ENCODE data around the gene GPRIN3.
"Not testable (repeated sequence)": the region's sequence is repeated elsewhere in the genome, so short reads cannot be mapped to it uniquely, and the experiment has no call there.

Gene GPRIN3

GRCh38 chr4:89316211-89316610 is 8.6 kb upstream of the GPRIN3 start:
- no peak overlapping the region for H3K4me3 ChIP-seq (ENCODE audit: low read depth in 1 of 2, low read length in 2 of 2)
- H3K27ac ChIP-seq (ENCODE audit: low read depth, low read length): no peak overlapping the region
- H3K27me3 ChIP-seq (ENCODE audit: control insufficient read depth in 1 of 2, insufficient read depth in 2 of 2, low read length in 2 of 2): no peaks in the 10 kb centered on the region
- H3K9ac ChIP-seq (ENCODE audit: low read depth in 1 of 2, low read length in 2 of 2): no peak overlapping the region
- no peaks in the 10 kb centered on the region for H3K9me3 ChIP-seq (ENCODE audit: control insufficient read depth in 1 of 2, low read length in 2 of 2)
- H3K4me1 ChIP-seq (ENCODE audit: control insufficient read depth in 1 of 2, insufficient read depth in 2 of 2, low read length in 2 of 2): peaks cover 13 to 19% of the 10 kb centered on the region in 2 donors
- H3K36me3 ChIP-seq (ENCODE audit: control insufficient read depth in 1 of 2, insufficient read depth in 2 of 2, low read length in 2 of 2): no peaks in the 10 kb centered on the region

- Histone ChIP-seq H3K4me1 (ENCODE audit: control insufficient read depth in 1 of 2, insufficient read depth in 2 of 2, low read length in 2 of 2) (peaks cover 13 to 19% of the 10 kb centered on the region in 2 donors), H3K9ac (ENCODE audit: low read depth in 1 of 2, low read length in 2 of 2) (no peak overlapping the region), H3K27ac (ENCODE audit: low read depth, low read length) (no peak overlapping the region), H3K4me3 (ENCODE audit: low read depth in 1 of 2, low read length in 2 of 2) (no peak overlapping the region), H3K27me3 (ENCODE audit: control insufficient read depth in 1 of 2, insufficient read depth in 2 of 2, low read length in 2 of 2) (no peaks in the 10 kb centered on the region), H3K36me3 (ENCODE audit: control insufficient read depth in 1 of 2, insufficient read depth in 2 of 2, low read length in 2 of 2) (no peaks in the 10 kb centered on the region), H3K9me3 (ENCODE audit: control insufficient read depth in 1 of 2, low read length in 2 of 2) (no peaks in the 10 kb centered on the region)
These were observed 6.7 kb upstream of the GPRIN3 start for GRCh38 chr4:89314291-89314690.

DNA sequence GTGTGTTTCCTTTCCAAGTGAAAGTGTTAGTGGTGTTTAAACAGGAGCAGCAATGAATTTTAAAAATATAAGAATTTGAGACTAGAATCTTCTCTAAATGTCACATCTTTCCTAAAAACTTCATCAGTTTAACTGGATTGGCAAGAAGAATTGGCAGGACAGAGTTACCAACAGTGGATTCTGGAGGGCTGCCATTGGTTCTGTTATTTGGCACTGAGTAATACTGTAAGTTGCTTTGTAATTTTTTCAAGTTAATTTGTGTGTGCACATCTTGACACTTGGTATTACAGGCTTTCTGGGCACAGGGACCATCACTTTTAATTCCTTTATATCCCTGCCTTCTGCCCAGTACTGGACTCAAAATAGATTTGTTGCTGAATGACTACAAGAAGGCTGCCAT is 4.5 kb upstream of the GPRIN3 start:
- Histone ChIP-seq H3K4me3 (ENCODE audit: low read depth in 1 of 2, low read length in 2 of 2) (no peak overlapping the region), H3K9ac (ENCODE audit: low read depth in 1 of 2, low read length in 2 of 2) (no peak overlapping the region), H3K9me3 (ENCODE audit: control insufficient read depth in 1 of 2, low read length in 2 of 2) (no peaks in the 10 kb centered on the region), H3K4me1 (ENCODE audit: control insufficient read depth in 1 of 2, insufficient read depth in 2 of 2, low read length in 2 of 2) (peaks cover 10 to 17% of the 10 kb centered on the region in 2 donors), H3K36me3 (ENCODE audit: control insufficient read depth in 1 of 2, insufficient read depth in 2 of 2, low read length in 2 of 2) (no peaks in the 10 kb centered on the region), H3K27ac (ENCODE audit: low read depth, low read length) (no peak overlapping the region), H3K27me3 (ENCODE audit: control insufficient read depth in 1 of 2, insufficient read depth in 2 of 2, low read length in 2 of 2) (no peaks in the 10 kb centered on the region)

DNA sequence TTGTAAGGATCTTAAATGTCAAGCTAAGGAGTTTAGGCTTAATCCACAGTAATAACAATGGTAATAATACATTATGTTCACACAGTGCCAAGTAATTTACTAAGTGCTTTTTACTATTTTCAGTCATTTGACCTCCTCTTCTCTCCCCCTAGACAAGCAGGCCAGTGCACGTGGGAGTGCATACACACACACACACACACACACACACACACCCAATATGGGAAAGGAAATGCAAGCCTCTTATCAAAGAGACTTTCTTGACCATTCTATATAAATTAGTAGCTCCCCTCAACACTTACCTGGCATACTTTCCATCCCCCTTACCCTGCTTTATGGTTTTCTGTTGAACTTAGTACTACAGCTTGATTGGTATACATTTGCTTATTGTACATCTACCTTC is 3.8 kb upstream of the GPRIN3 start:
- peaks cover 4 to 11% of the 10 kb centered on the region in 2 donors for H3K4me1 ChIP-seq (ENCODE audit: control insufficient read depth in 1 of 2, insufficient read depth in 2 of 2, low read length in 2 of 2)
- H3K27ac ChIP-seq (ENCODE audit: low read depth, low read length): no peak overlapping the region
- H3K27me3 ChIP-seq (ENCODE audit: control insufficient read depth in 1 of 2, insufficient read depth in 2 of 2, low read length in 2 of 2): no peaks in the 10 kb centered on the region
- H3K36me3 ChIP-seq (ENCODE audit: control insufficient read depth in 1 of 2, insufficient read depth in 2 of 2, low read length in 2 of 2): no peaks in the 10 kb centered on the region
- H3K9ac ChIP-seq (ENCODE audit: low read depth in 1 of 2, low read length in 2 of 2): no peak overlapping the region
- no peaks in the 10 kb centered on the region for H3K9me3 ChIP-seq (ENCODE audit: control insufficient read depth in 1 of 2, low read length in 2 of 2)
- no peak overlapping the region for H3K4me3 ChIP-seq (ENCODE audit: low read depth in 1 of 2, low read length in 2 of 2)

DNA sequence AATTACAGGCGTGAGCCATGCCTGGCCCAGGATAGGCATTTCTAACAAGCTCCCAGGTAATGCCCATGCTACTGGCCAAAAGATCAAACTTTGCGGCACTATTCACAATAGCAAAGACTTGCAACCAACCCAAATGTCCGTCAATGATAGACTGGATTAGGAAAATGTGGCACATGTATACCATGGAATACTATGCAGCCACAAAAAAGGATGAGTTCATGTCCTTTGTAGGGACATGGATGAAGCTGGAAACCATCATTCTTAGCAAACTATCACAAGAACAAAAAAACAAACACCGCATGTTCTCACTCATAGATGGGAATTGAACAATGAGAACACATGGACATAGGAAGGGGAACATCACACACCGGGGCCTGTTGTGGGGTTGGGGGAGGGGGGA is 1.6 kb upstream of the GPRIN3 start:
- not testable (repeated sequence) for H3K27ac ChIP-seq (ENCODE audit: low read depth, low read length); H3K36me3 ChIP-seq (ENCODE audit: control insufficient read depth in 1 of 2, insufficient read depth in 2 of 2, low read length in 2 of 2); H3K9ac ChIP-seq (ENCODE audit: low read depth in 1 of 2, low read length in 2 of 2); H3K9me3 ChIP-seq (ENCODE audit: control insufficient read depth in 1 of 2, low read length in 2 of 2); H3K4me3 ChIP-seq (ENCODE audit: low read depth in 1 of 2, low read length in 2 of 2); H3K27me3 ChIP-seq (ENCODE audit: control insufficient read depth in 1 of 2, insufficient read depth in 2 of 2, low read length in 2 of 2)
- peaks cover 12 to 22% of the 10 kb centered on the region in 2 donors for H3K4me1 ChIP-seq (ENCODE audit: control insufficient read depth in 1 of 2, insufficient read depth in 2 of 2, low read length in 2 of 2)

DNA sequence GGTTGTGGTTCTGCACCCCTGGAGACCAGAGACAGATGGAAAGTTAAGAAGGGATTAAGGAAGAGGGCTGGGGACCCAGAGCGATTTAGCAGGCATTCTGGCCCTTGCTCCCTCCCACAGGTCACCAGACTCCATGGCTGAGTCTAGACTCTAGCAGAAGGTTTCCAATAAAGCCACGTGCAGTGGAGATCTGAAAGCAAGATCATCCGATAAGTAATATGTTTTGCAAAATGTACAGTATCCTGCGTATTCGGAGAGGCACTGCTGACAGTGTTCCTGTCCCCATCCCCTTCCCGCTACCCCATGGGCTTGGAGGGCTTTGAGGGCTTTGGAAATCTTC is 531 bp upstream of the GPRIN3 start:
- Histone ChIP-seq H3K4me1 (ENCODE audit: control insufficient read depth in 1 of 2, insufficient read depth in 2 of 2, low read length in 2 of 2) (peaks cover 19 to 28% of the 10 kb centered on the region in 2 donors), H3K36me3 (ENCODE audit: control insufficient read depth in 1 of 2, insufficient read depth in 2 of 2, low read length in 2 of 2) (no peaks in the 10 kb centered on the region), H3K27ac (ENCODE audit: low read depth, low read length) (no peak overlapping the region), H3K4me3 (ENCODE audit: low read depth in 1 of 2, low read length in 2 of 2) (peak overlapping the region; percentile 78 to 89), H3K9ac (ENCODE audit: low read depth in 1 of 2, low read length in 2 of 2) (peak overlapping the region in 1 of 2 donors; percentile 78), H3K27me3 (ENCODE audit: control insufficient read depth in 1 of 2, insufficient read depth in 2 of 2, low read length in 2 of 2) (no peaks in the 10 kb centered on the region), H3K9me3 (ENCODE audit: control insufficient read depth in 1 of 2, low read length in 2 of 2) (no peaks in the 10 kb centered on the region)

DNA sequence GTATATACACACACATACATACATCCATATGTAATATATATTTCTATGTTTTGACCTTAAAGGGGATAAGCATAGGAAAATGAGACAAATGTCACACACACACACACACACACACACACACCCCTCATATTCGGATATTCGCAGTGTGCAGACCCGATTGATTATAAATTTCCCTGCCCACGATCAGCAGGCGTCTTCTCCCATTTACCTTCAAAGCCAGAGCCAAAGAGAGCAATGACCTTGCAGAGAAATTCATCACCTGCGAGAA is 488 bp downstream of the GPRIN3 start:
- Histone ChIP-seq H3K36me3 (ENCODE audit: control insufficient read depth in 1 of 2, insufficient read depth in 2 of 2, low read length in 2 of 2) (no peaks in the 10 kb centered on the region), H3K4me3 (ENCODE audit: low read depth in 1 of 2, low read length in 2 of 2) (peak overlapping the region; percentile 78 to 89), H3K4me1 (ENCODE audit: control insufficient read depth in 1 of 2, insufficient read depth in 2 of 2, low read length in 2 of 2) (peaks cover 22 to 38% of the 10 kb centered on the region in 2 donors), H3K27ac (ENCODE audit: low read depth, low read length) (peak overlapping the region; percentile 46), H3K27me3 (ENCODE audit: control insufficient read depth in 1 of 2, insufficient read depth in 2 of 2, low read length in 2 of 2) (no peaks in the 10 kb centered on the region), H3K9me3 (ENCODE audit: control insufficient read depth in 1 of 2, low read length in 2 of 2) (no peaks in the 10 kb centered on the region), H3K9ac (ENCODE audit: low read depth in 1 of 2, low read length in 2 of 2) (peak overlapping the region; percentile 78 to 90)

DNA sequence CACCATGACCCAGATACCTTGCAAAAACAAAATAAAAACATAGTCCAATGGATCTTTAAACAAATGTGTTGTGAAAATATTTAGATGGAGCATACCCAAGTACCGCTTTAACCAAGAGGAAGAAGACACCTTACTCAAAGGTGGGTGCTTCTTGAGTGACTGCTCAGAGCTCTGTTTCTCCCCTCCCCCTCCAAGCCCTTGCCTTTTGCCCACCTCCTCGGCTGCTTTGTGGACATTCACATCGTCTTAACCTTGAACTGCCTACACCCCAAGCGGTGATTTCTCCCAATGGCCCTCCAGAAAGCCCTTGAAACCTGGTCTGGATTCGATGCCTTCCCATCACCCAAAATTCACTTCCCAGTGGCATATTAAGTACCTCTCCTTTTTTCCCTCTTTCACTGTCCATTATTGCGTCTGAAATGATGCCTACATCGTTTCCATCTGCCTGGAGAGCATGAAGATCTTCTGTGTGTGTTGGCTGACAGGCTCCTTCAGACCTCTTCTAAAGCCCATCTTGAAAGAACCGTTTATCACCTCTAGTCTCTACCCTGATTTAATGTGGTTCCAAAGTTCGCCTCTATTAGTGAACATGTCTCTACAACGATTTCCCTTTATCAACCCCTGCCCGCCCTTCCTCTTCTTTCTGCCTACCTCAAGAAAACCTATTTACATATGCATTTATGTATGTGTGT is 968 bp downstream of the GPRIN3 start:
- Histone ChIP-seq H3K27me3 (ENCODE audit: control insufficient read depth in 1 of 2, insufficient read depth in 2 of 2, low read length in 2 of 2) (no peaks in the 10 kb centered on the region), H3K9me3 (ENCODE audit: control insufficient read depth in 1 of 2, low read length in 2 of 2) (no peaks in the 10 kb centered on the region), H3K27ac (ENCODE audit: low read depth, low read length) (peak overlapping the region; percentile 46), H3K4me1 (ENCODE audit: control insufficient read depth in 1 of 2, insufficient read depth in 2 of 2, low read length in 2 of 2) (peaks cover 25 to 42% of the 10 kb centered on the region in 2 donors), H3K9ac (ENCODE audit: low read depth in 1 of 2, low read length in 2 of 2) (peak overlapping the region; percentile 78 to 90), H3K36me3 (ENCODE audit: control insufficient read depth in 1 of 2, insufficient read depth in 2 of 2, low read length in 2 of 2) (no peaks in the 10 kb centered on the region), H3K4me3 (ENCODE audit: low read depth in 1 of 2, low read length in 2 of 2) (peak overlapping the region; percentile 78 to 89)

DNA sequence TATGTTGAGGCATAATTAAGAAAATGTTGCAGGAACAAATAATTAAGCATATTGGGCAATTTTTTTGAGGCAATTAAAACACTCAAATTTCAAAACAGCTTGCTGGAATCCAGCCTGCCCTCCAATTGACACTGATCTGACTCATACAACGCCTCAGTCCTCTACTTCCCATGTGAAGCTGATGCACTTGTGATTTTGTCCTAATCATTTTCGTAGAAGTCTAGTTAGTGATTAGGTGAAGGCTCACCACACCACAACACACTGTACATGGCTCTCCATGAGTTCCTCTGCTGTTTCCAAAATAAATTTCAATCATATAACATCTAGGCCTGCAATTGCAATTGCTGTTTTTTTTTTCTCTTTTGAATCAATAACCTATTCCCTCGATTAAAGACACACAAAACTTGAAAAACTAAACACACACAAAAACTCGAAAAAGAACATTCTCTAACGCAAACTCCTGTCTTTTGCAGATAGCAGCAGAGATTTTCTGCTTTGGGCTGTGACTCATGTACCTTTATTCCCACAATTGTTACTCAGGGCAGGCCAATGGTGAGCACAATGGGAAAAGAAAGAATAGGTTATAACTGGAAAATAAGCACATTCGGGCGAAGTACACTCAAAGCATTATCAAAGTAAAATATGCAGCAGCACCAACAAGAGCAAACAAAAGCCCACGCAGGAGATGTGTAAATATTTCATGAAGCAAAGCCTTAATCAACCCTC is 1.7 kb downstream of the GPRIN3 start:
- Histone ChIP-seq H3K4me3 (ENCODE audit: low read depth in 1 of 2, low read length in 2 of 2) (peak overlapping the region; percentile 78 to 89), H3K27me3 (ENCODE audit: control insufficient read depth in 1 of 2, insufficient read depth in 2 of 2, low read length in 2 of 2) (no peaks in the 10 kb centered on the region), H3K27ac (ENCODE audit: low read depth, low read length) (peak overlapping the region; percentile 46), H3K9ac (ENCODE audit: low read depth in 1 of 2, low read length in 2 of 2) (peak overlapping the region; percentile 78 to 90), H3K36me3 (ENCODE audit: control insufficient read depth in 1 of 2, insufficient read depth in 2 of 2, low read length in 2 of 2) (no peaks in the 10 kb centered on the region), H3K9me3 (ENCODE audit: control insufficient read depth in 1 of 2, low read length in 2 of 2) (no peaks in the 10 kb centered on the region), H3K4me1 (ENCODE audit: control insufficient read depth in 1 of 2, insufficient read depth in 2 of 2, low read length in 2 of 2) (peaks cover 28 to 47% of the 10 kb centered on the region in 2 donors)

DNA sequence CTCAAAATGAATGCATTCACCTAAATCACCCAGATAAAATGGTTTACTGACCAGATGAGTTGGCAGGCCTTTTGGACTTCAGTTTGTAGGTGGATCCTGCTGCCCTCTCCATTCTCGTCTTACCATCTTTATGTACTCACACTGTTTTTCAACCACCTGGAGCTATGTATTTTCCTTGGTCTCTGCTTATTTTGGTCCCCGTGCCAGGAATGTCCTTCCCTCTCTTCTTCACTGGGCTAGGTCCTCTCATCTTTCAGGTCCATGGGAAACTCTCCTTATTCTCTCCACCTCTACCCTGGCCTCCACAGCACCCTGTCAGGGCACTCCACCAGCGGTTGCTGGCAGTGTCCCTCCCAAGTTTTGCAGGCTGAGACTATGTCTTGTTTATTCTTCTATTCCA is 2.6 kb downstream of the GPRIN3 start:
- peak overlapping the region; percentile 50 to 78 for H3K9ac ChIP-seq (ENCODE audit: low read depth in 1 of 2, low read length in 2 of 2)
- no peaks in the 10 kb centered on the region for H3K36me3 ChIP-seq (ENCODE audit: control insufficient read depth in 1 of 2, insufficient read depth in 2 of 2, low read length in 2 of 2)
- H3K4me3 ChIP-seq (ENCODE audit: low read depth in 1 of 2, low read length in 2 of 2): peak overlapping the region; percentile 78 to 89

More for the DNA sequence above, 2.6 kb downstream of the GPRIN3 start:
- Histone ChIP-seq H3K27ac (ENCODE audit: low read depth, low read length) (no peak overlapping the region), H3K4me1 (ENCODE audit: control insufficient read depth in 1 of 2, insufficient read depth in 2 of 2, low read length in 2 of 2) (peaks cover 35 to 56% of the 10 kb centered on the region in 2 donors), H3K9me3 (ENCODE audit: control insufficient read depth in 1 of 2, low read length in 2 of 2) (no peaks in the 10 kb centered on the region), H3K27me3 (ENCODE audit: control insufficient read depth in 1 of 2, insufficient read depth in 2 of 2, low read length in 2 of 2) (no peaks in the 10 kb centered on the region)
